ENCODE results near the gene ZNF620.

- TF ChIP-seq CSDC2 (CRISPR knock-in tag; IDR thresholded peaks at IDR 0.05), result no peak
- no peak for TF ChIP-seq ARNTL (CRISPR knock-in tag; IDR thresholded peaks at IDR 0.05; ENCODE audit: borderline replicate concordance, low read depth)
- no peak for TF ChIP-seq ESRRG (CRISPR knock-in tag; IDR thresholded peaks at IDR 0.05)
- TF ChIP-seq CREB5 (CRISPR knock-in tag; IDR thresholded peaks at IDR 0.05; ENCODE audit: low read depth), result no peak
- no peak for TF ChIP-seq PATZ1 (CRISPR knock-in tag; IDR thresholded peaks at IDR 0.05; ENCODE audit: borderline replicate concordance)
- TF ChIP-seq ZFP3 (CRISPR knock-in tag; IDR thresholded peaks at IDR 0.05), result no peak
- no peak for TF ChIP-seq ISL1 (CRISPR knock-in tag; IDR thresholded peaks at IDR 0.05)
- TF ChIP-seq OSR1 (CRISPR knock-in tag; IDR thresholded peaks at IDR 0.05), result no peak
- TF ChIP-seq TOX (CRISPR knock-in tag; IDR thresholded peaks at IDR 0.05; ENCODE audit: borderline replicate concordance), result no peak
- TF ChIP-seq ZC3H10 (CRISPR knock-in tag; IDR thresholded peaks at IDR 0.05), result no peak
Observed at GRCh38 chr3:40464339-40465110, 41.3 kb upstream of the ZNF620 start.
